Kasumi-1 (cell line): ENCODE data around the gene RREB1.

Experiments
- DNase-seq, 2 experiments: peaks; one replicate each; lab custom pipeline; 2025; lab: John Stamatoyannopoulos, UW

RREB1 gene

GRCh38 chr6:7245668-7246393, 138.1 kb downstream of the RREB1 start:
- DNase-seq = no peak

GRCh38 chr6:7246401-7247178, 138.8 kb downstream of the RREB1 start:
- no peak for DNase-seq

- DNase-seq = no peak
Observed at GRCh38 chr6:7247179-7247456, 139.4 kb downstream of the RREB1 start.

- no peak for DNase-seq
Observed at GRCh38 chr6:7247828-7248227, 140.1 kb downstream of the RREB1 start.

GRCh38 chr6:7249391-7249790, 141.6 kb downstream of the RREB1 start:
- DNase-seq = no peak

- DNase-seq = no peak
Observed at GRCh38 chr6:7249946-7250643, 142.3 kb downstream of the RREB1 start.

- no peak for DNase-seq
Observed at GRCh38 chr6:7250812-7251211, 143.1 kb downstream of the RREB1 start.

- no peak for DNase-seq
Observed at GRCh38 chr6:7251646-7252260, 144.0 kb downstream of the RREB1 start.

GRCh38 chr6:7252390-7252789, 144.6 kb downstream of the RREB1 start:
- DNase-seq = no peak

- peak; percentile 54 to 68 for DNase-seq
Observed at GRCh38 chr6:7254980-7255835, 147.4 kb downstream of the RREB1 start.

GRCh38 chr6:7255918-7256317, 148.2 kb downstream of the RREB1 start:
- DNase-seq = no peak

GRCh38 chr6:7256785-7257184, 149.0 kb downstream of the RREB1 start:
- DNase-seq = no peak

- DNase-seq = no peak
Observed at GRCh38 chr6:7257521-7258230, 149.9 kb downstream of the RREB1 start.

- DNase-seq = no peak
Observed at GRCh38 chr6:7258231-7258763, 150.5 kb downstream of the RREB1 start.

GRCh38 chr6:7260291-7261031, 152.7 kb downstream of the RREB1 start:
- no peak for DNase-seq

GRCh38 chr6:7261032-7261841, 153.5 kb downstream of the RREB1 start:
- peak; percentile 77 to 84 for DNase-seq

GRCh38 chr6:7261852-7262461, 154.2 kb downstream of the RREB1 start:
- DNase-seq = no peak

- peak in 1 of 2 experiments; percentile 18 for DNase-seq
Observed at GRCh38 chr6:7262746-7263518, 155.2 kb downstream of the RREB1 start.
